Measurements from ENCODE around the gene CEP350.

CEP350 gene

DNA sequence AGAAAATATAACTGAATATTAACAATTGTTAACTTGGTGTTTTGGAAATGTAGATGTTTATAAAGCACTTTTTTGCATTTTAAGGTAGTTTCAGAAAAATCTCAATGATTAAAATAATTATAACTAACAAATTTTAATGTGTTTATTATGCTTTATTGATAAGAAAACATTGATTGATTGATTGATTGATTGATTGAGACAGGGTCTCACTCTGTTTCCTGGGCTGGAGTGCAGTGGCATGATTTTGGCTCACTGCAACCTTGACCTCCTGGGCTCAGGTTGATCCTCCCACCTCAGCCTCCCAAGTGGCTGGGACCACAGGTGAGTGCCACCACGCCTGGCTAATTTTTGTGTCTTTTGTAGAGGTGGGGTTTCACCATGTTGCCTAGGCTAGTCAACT lies 106.4 kb downstream of the CEP350 start:
- no peak for DNase-seq (ENCODE audit: low spot score)

DNA sequence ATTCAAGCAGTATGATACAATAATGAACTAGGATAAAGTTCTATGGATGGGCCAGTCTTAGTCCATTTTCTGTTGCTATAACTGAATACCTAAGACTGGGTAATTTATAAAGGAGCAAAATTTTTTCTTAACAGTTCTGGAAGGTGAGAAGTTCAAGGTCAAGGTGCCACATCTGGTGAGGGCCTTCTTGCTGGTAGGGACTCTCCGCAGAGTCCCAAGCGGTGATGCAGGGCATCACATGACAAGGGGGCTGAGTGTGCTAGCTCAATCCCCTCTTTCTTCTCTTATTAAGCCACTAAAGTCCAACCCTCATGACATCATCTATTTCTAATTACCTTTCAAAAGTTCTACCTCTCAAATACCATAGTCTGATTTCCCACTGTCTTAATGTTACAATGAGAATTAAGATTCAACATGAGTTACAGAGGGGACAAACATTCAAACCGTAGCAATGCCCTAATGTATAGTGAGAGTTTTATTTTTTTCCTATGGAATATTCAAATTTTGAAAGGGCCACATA lies 107.9 kb downstream of the CEP350 start:
- DNase-seq (ENCODE audit: low spot score): no peak

DNA sequence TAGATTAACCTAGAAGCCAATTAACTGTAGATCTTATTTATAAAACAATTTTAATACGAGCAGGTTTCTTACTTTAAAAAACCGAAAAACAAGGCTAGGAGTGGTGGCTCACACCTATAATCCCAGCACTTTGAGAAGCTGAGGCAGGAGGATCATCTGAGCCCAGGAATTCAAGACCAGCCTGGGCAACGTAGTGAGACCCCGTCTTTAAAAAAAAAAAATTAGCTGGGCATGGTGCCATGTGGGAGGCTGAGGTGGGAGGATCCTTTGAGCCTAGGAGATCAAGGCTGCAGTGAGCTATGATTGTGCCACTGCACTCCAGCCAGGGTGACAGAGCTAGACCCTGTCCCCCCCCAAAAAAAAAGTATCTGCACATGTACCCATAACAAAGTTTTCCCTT lies 110.8 kb downstream of the CEP350 start:
- DNase-seq (ENCODE audit: low spot score): no peak

- DNase-seq (ENCODE audit: low spot score): no peak
These were observed 111.5 kb downstream of the CEP350 start for GRCh38 chr1:180066150-180066549.

DNA sequence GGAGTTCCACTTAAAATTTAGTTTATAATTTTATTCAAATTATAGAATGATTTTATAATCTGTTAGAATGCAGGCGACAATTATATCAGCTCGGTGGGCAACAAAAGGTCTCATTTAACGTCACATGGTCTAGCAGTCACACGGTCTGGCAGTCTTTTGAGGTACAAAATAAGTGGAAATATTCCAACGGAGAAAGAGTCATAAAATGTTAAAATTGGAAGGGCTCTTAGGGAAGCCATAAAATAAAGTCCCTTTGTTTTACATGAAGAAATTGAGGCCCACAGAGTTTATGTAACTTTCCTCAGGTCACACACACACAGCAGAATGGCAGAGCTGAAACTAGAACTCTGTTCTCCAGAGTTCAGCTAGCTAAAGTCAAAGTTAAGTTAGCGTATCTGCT lies 115.7 kb downstream of the CEP350 start:
- DNase-seq (ENCODE audit: low spot score): no peak

DNA sequence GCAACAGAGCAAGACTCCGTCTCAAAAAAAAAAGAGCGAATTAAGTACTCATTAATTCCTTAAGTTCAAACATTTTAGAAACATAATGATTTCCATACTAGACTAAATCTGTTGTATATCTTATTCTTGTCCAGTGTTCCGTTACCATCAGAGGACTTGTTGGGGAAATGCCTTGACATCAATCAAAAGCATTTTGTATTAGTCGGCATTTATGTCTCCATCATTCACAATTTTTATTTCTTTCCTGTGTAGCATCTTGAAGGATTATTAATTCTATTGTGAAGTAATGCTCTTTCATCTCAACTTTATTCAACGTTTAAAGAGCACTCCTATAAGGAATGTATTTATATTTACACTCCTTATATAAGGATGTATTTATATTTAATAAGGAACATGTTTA lies 117.1 kb downstream of the CEP350 start:
- DNase-seq (ENCODE audit: low spot score): no peak

DNA sequence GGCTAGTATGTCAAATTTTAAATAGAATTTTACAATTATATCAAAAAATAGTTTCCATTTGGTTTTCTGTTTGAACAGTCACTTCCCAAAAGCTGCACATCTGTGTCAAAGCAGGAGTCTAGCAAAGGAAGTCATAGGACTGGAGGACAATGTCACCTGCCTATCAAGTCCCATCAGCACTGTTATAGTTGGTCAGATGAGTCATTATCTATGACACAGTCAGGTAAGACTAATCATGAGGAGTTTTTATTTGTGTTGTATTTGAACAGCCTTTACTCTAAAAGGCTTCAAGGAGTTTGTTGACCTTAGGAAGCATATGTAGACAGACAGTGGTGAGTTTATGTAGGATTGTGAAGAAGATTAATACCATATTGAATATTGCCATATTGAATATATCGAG lies 125.8 kb downstream of the CEP350 start:
- no peak for DNase-seq (ENCODE audit: low spot score)

GRCh38 chr1:180081474-180081873 lies 126.9 kb downstream of the CEP350 start:
- no peak for DNase-seq (ENCODE audit: low spot score)

DNA sequence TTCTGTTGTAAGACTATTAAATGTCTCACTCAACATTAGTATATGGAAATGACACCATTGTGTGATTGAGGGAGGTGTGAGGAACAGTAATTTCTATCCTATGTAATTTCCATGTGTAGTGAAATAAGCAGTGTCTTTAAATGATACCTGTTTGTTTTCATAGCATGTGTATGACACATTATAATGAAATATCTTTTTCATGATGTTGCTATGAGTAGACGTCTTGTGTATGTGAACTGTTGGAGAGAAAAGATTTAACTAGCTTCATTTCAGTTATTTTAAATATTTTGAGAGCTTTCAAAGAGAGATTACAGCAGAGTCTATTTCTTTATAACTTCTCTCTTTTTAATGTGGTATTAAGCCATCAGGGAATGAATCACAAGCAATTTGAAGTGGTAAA lies 128.6 kb downstream of the CEP350 start:
- DNase-seq (ENCODE audit: low spot score): no peak

GRCh38 chr1:180084867-180085266 lies 130.3 kb downstream of the CEP350 start:
- no peak for DNase-seq (ENCODE audit: low spot score)

DNA sequence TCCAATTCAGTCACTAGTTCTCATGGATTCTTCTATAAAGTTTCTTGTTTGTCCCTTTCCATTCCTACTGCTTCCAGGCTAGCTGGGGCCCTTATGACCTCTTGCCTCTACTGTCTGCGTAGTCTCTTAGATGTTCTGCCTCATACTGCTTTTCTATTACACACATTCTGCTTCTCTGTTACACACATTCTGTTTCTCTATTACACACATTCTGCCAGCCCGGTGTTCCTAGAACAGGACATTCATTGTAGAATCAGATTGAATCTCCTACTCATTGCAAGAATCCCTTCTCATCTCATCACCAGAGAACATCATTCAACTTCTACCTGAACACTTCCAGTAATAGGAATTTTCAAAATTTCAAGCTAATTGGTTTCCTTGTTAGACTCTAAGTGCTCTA lies 130.7 kb downstream of the CEP350 start:
- DNase-seq (ENCODE audit: low spot score): no peak

DNA sequence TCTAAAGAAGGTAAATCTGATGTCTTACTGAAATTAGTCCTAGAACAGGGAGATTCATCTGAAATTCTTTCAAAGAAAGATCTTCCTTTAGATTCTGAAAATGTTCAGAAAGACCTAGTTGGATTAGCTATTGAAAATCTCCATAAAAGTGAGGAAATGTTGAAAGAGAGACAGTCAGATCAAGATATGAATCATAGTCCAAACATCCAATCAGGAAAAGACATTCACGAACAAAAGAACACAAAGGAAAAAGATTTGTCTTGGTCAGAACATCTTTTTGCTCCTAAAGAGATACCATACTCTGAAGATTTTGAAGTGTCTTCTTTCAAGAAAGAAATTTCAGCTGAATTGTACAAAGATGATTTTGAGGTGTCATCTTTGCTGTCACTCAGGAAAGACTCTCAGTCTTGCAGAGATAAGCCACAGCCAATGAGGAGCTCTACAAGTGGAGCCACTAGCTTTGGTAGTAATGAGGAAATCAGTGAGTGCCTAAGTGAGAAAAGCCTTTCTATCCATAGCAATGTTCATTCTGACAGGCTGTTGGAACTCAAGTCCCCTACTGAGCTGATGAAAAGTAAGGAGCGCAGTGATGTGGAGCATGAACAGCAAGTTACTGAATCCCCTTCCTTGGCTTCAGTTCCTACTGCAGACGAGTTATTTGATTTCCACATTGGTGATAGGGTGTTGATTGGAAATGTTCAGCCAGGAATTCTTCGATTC lies 138.5 kb downstream of the CEP350 start:
- no peak for DNase-seq (ENCODE audit: low spot score)

DNA sequence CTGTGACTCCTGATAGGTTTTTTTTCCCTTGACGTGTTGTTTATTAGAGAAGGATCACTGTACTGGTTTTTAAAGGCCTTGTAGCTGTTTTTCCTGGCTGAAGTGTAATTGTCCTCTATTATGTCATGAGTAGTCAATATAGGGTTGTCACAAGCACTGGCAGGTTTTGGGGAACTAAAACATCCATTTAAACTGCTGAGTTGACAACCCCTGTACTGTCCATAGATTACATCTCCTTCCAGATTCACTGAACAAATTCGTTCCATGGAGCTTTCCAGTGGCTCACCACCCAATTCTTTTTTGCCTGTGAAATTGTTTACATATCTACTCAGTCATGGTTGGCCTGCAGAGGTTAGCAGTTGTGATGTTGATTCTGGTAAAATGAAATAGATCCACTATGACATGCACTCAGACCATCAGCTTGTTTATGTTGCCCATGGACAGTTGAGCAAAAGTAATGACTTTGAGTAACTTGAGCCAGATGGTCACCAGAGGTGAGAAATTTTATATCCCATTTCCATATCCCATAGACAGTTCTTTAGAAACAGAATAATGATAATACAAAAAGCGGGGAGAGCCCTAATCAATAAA lies 140.2 kb downstream of the CEP350 start:
- DNase-seq (ENCODE audit: low spot score): no peak

GRCh38 chr1:180096584-180097325 lies 142.1 kb downstream of the CEP350 start:
- no peak for DNase-seq (ENCODE audit: low spot score)

DNA sequence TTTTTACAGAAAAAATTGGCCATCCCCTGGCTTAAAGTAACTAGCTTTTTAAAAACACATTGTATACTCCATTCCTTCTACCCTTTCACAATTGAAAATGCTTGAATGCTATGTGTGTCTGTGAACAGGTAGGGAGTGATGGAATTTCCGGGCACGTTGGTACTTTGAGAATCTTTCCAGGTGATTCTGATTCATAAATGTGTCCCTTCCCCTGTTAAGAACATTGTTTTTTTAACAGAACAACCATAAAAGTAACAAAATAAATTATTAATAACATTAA lies 142.7 kb downstream of the CEP350 start:
- DNase-seq (ENCODE audit: low spot score): no peak

- no peak for DNase-seq (ENCODE audit: low spot score)
These were observed 146.8 kb downstream of the CEP350 start for GRCh38 chr1:180101411-180101810.

GRCh38 chr1:180103819-180104218 lies 149.2 kb downstream of the CEP350 start:
- no peak for DNase-seq (ENCODE audit: low spot score)

DNA sequence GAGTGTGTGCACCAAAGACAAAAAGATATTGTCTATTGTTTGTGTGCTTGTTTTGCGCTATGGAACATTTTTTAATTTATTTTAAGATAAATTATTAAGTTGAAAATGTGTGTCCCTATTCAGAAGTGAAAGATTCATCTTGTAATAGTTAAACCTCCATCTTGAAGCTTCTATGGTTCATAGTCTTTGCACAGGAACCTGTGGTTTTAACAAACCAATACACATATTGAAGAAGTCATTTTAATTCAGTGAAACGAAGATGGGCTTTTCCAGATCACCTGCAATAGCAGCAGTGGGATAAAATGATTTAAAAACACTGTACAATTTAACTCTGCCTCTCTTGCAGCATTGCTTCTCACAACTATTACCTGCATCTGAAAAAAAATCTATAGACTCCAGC lies 157.5 kb downstream of the CEP350 start:
- no peak for DNase-seq (ENCODE audit: low spot score)

DNA sequence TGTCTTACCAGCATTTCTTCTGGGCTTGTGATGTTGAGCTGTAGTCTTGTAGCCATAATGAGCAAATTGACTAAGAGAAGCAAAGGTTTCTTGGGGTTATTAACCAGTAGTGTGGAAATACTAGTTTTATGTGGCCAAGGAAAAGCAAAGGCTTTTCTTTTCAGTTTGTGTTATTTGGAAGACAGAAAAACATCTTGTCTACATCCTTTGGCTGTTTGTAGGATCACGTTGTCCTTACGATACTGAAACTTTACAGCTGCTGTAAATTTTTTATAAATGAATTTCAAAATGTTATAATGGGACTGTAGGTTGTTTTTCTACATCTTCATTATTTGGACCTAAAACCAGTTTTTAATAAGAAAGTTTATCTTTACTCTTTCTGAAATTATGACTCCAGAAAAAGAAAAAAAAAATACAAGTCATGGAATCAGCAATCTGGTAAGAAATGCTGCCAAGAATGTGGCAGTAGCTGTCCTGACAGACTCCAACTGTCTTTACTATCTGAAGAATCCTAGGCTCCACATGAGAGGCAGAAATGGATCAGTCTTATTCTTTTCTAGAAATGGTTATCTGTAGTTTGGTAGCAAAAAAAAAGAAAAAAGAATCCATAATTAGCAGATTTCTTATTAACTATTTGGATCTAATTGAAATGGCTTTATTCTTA lies 158.5 kb downstream of the CEP350 start:
- no peak for DNase-seq (ENCODE audit: low spot score)

- DNase-seq (ENCODE audit: low spot score): no peak
These were observed 159.9 kb downstream of the CEP350 start for GRCh38 chr1:180114396-180114945.

- no peak for DNase-seq (ENCODE audit: low spot score)
These were observed 162.6 kb downstream of the CEP350 start for GRCh38 chr1:180116964-180117763.

DNA sequence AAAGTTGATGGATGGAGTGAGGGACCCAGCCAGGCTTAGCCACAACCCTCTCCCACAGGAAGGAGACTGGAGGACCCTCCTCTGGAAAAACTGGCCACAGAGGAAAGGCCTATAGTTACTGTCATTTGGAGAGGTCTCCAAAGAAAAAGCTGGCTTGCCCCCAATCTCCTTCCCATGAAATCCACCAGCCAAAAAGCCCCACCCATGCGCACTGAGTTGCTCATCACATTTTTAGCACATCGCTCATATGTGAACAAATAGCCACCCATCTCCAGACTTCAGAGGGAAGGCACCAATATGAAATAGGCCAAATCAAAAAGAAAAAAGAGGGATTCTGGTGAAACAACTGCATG lies 163.1 kb downstream of the CEP350 start:
- DNase-seq (ENCODE audit: low spot score): no peak
